Middle frontal gyrus (tissue), 1 donor: ENCODE results near the gene ALPK1.
"Not testable (repeated sequence)": the region's sequence is repeated elsewhere in the genome, so short reads cannot be mapped to it uniquely, and the experiment has no call there.

ENCODE experiments used
- DNase-seq: peaks from one replicate; pipeline ENCODE4 v3.0.0-alpha.2; 2015; ENCODE audit warnings: low spot score; ENCODE audit errors: extremely low spot score

The ALPK1 gene

GRCh38 chr4:112284166-112284565 lies 13.0 kb upstream of the ALPK1 start:
- no peak for DNase-seq

DNA sequence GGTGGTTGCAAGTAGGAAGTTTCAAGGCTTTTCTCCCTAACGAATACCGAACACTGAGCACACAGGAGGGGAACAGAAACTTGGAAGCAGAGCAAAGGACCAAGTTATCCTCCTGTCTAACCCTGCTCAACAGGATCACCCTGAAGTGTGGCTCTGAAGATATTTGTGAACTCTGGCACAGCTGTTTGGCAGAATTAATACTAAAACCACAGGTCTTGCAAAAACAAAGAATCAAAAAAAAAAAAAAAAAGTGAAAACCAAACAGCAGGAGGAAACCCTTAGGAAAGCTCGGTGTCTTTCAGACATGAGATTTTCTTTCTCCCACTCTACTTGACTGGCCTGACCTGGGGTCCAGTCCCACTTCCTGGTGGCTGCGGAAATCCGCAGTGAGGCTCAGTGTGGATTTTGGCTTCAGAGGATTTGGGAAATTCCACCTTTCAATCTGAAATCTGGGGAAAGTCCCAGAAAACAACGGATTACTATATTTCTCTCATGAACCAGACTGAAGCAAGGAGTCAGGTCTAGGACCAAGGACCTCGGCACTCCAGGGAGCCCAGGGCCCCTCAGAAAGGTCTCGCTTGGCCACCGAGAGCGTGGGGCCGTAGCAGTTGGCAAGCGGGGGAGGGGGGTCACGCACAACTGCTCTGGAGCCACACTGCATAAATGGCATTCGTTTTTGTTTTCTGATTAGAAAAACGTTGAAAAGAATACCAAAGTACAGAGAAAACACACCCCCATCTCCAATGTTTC lies 12.3 kb upstream of the ALPK1 start:
- no peak for DNase-seq

- DNase-seq, result no peak
Measured at GRCh38 chr4:112287258-112287989, 9.7 kb upstream of the ALPK1 start.

DNA sequence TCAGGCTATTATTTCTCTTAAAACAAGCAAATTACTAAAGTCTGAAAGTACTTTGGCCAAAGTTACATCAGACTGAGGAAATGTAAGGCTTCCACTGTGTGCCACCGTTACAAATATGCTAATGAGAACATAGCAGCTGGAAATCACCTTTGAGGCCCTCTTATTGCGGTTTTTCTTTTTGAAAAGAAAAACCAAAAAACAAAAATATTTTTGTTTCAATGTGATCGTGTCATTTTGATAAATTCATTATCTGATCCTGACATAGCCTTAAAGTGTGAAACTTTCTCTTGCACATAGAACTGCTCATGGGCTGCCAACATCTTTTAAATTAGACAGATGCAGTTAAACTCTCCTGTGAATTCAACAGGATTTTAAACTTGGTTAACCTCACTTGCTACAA lies 8.7 kb upstream of the ALPK1 start:
- DNase-seq, result no peak

DNA sequence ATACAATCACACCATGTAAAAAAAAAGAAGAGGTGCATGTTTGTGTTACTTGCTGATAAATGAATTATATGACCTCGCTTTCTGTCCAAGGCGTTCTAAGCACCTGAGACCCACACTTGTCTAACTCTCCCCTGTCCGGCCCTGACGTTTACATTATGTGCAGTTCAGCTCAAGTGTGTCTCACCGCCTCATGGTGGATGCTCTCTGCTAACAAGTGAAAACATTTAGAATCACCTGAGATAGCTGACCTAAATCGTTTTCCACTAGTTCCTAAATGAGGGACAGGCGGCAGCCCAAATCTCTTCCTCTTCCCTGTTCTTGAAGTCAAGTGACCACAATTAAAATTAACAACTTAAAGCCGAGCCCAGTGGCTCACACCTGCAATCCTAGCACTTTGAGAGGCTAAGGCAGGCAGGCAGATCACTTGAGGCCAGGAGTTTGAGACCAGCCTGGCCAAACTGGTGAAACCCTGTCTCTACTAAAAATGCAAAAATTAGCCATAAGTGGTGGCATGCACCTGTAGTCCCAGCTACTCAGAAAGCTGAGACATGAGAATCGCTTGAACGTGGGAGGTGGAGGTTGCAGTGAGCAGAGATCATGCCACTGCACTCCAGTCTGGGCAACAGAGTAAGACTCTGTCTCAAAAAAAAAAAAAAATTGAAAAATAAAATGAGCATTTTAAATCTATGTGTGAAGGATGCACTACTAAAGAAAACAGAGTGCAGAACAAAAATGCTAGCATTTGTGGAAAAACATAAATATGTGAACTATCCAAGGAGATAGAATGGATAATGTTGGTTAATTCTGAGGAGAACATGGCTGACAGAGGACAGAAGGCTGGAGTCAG lies 7.5 kb upstream of the ALPK1 start:
- DNase-seq, result no peak

GRCh38 chr4:112290341-112290740 lies 6.8 kb upstream of the ALPK1 start:
- no peak for DNase-seq

DNA sequence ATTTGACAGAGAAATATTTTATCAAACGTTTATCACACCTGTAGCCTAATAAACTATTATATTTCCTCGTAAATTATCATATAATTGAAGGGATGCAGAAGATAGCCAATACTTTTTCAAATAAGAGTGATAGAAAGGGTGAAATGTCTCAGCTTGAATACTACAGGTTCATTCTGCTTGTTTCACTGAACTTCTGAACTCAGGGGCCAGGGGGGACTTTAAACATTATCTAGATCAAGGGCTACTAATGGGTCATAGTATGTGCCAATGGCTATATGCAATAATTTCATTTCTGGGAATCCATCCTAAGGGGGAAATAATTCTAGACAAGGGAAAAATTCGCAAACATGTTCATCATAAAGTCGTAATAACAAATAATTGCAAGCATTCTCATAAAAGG lies 2.6 kb downstream of the ALPK1 start:
- no peak for DNase-seq

- no peak for DNase-seq
Measured at GRCh38 chr4:112302320-112303274, 5.4 kb downstream of the ALPK1 start.

- DNase-seq, result not testable (repeated sequence)
Measured at GRCh38 chr4:112305477-112305876, 8.3 kb downstream of the ALPK1 start.

GRCh38 chr4:112309263-112309791 lies 12.2 kb downstream of the ALPK1 start:
- DNase-seq, result not testable (repeated sequence)

- no peak for DNase-seq
Measured at GRCh38 chr4:112311516-112311915, 14.3 kb downstream of the ALPK1 start.

DNA sequence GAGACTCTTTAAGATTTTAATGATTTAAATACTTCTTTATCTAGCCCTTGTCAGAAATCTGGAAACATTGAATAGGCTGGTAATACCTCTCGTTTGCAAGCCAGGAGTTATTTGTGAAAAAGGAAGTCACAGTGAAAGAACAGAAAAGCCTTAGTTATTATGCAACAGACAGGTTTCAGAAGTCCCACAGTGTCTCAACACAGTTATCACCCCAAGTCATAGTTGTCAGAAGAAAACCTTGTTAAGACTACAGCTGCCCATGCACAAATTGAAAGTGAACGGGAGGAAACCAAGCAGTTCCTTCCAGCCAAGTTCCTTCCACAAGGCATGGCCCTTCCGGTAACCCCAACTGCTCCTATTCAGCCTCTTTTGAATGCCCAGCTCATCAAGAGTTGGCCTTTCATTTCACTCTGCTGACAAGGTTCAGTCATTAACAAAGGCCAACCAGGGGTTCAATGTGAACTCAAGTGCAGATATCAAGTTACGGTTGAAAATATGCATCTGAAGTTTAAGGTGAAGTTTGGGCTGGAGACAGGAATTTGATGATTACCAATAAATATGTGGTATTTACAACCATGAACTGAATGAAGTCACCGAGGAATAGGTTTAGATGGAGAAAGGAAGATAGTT lies 15.6 kb downstream of the ALPK1 start:
- DNase-seq, result no peak

- no peak for DNase-seq
Measured at GRCh38 chr4:112315446-112315845, 18.3 kb downstream of the ALPK1 start.

- DNase-seq, result no peak
Measured at GRCh38 chr4:112316360-112316759, 19.2 kb downstream of the ALPK1 start.

- DNase-seq, result no peak
Measured at GRCh38 chr4:112318239-112319142, 21.3 kb downstream of the ALPK1 start.

DNA sequence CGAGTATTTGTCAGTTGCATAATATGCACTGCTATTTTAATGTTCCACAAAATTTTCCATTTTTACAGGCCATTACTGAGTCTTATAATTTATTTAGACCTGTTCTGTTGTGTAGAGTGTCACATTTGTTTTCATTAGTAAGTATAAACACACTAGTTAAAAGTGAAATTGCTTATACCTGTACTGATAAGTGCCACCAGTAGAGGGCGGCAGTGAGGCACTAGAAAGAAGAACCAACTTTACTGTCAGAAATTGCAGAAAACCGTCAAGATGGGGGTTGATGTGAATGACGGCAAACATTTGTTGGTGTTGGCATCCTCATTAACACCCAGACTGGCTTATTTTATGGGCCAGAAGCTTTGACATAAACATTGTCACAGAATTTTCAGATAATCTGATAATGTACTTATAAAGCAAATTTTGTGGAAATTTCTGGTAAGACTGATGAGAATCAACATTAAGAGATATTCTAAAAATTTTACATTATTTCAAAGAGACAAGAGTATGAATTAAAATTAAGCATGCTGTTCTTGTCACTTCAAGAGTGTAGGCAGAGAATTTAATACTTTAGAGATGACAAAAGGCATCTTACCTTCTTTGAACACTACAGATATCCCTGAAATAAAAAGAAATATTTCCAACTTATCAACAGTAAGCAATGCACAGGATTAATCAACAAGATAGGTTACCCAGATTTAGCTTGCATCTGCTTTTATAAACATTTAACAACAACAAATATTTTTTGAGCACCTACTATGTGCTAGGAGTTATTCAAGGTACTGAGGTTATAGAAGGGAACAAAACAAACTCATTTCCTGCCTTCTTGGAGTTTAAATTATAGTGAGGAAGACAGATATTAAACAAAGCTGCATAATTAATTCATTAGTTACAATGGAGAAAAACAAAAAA lies 24.9 kb downstream of the ALPK1 start:
- no peak for DNase-seq

DNA sequence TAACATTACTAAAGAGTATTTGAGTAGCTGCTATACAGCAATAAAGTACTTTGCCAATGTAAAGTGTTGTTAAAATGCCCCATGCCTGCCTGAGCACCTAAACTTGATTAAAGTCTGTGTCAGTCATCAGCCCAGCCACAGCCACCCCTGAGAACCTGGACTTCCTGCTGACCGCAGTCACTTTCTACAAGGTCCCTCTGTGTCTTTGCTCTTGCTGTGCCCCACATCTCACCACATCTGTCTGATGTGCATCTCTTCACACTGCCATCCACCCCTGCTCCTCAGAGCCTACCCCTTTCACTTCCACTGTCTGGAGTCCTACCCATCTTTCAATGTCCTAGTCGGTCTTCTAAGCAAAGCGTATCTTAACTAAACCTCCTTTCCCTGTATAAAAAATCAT lies 25.7 kb downstream of the ALPK1 start:
- DNase-seq, result no peak

DNA sequence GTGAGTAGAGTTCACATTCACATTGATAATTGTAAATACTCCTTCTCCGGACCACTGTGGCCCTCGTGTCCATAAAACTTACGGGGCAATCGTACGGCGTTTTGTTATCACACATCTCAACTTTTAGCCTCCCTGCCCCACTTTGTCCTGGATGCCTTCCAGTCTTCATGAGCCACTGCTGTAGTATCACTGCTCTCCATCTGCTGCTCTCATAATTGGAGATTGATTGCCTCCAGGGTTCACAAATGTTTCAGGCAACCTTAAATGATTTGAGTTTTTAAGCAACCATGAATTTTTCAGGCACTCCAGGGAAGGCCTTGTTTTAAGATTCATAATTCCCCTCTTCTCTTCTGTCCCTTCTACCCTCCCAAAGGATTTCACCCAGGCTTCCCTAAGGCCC lies 28.4 kb downstream of the ALPK1 start:
- DNase-seq, result no peak
